GM18526 (cell line): ENCODE data around the gene DAP.

ENCODE experiments used
- POLR2A ChIP-seq: IDR thresholded peaks from 3 replicates; pipeline ENCODE4 v1.6.1; 2011; ENCODE audit not compliant: insufficient read length; ENCODE audit errors: extremely low read depth

DAP gene

GRCh38 chr5:10655161-10655971 lies 105.7 kb downstream of the DAP start:
- no peak for TF ChIP-seq POLR2A

- no peak for TF ChIP-seq POLR2A
Measured at GRCh38 chr5:10654566-10654965, 106.5 kb downstream of the DAP start.

GRCh38 chr5:10653751-10654400 lies 107.2 kb downstream of the DAP start:
- no peak for TF ChIP-seq POLR2A

GRCh38 chr5:10653043-10653442 lies 108.0 kb downstream of the DAP start:
- no peak for TF ChIP-seq POLR2A

GRCh38 chr5:10652606-10653005 lies 108.4 kb downstream of the DAP start:
- no peak for TF ChIP-seq POLR2A

- no peak for TF ChIP-seq POLR2A
Measured at GRCh38 chr5:10652151-10652550, 108.9 kb downstream of the DAP start.

GRCh38 chr5:10649666-10650380 lies 111.2 kb downstream of the DAP start:
- TF ChIP-seq POLR2A: no peak

GRCh38 chr5:10648806-10649665 lies 112.0 kb downstream of the DAP start:
- no peak for TF ChIP-seq POLR2A

- TF ChIP-seq POLR2A: no peak
Measured at GRCh38 chr5:10647640-10648039, 113.4 kb downstream of the DAP start.

GRCh38 chr5:10645671-10646070 lies 115.4 kb downstream of the DAP start:
- TF ChIP-seq POLR2A: no peak

- TF ChIP-seq POLR2A: no peak
Measured at GRCh38 chr5:10645146-10645545, 115.9 kb downstream of the DAP start.

- TF ChIP-seq POLR2A: no peak
Measured at GRCh38 chr5:10644192-10644591, 116.8 kb downstream of the DAP start.

- TF ChIP-seq POLR2A: no peak
Measured at GRCh38 chr5:10642367-10642766, 118.7 kb downstream of the DAP start.

GRCh38 chr5:10639846-10640368 lies 121.1 kb downstream of the DAP start:
- TF ChIP-seq POLR2A: no peak

GRCh38 chr5:10637944-10638343 lies 123.1 kb downstream of the DAP start:
- TF ChIP-seq POLR2A: no peak
